GM23248 (cell line): ENCODE data around the gene PRICKLE2. TPM values are rescaled to one million over a fixed set of nuclear protein-coding genes. Genes with fewer than 3 reads are reported as not detected.
A peak's percentile ranks its signal among the peaks of the same experiment; 100 is the strongest.

ENCODE experiments used
- DNase-seq: peaks from one replicate; pipeline ENCODE4 v3.0.0-alpha.2; 2015
- H2AFZ ChIP-seq: fragments of 200-600 bp; sonication (generic); 2 replicates; pipeline ENCODE4 v1.6.1; 2016; ENCODE audit warnings: antibody characterized with exemption
- H3F3A ChIP-seq: fragments of 200-600 bp; sonication (generic); 2 replicates; pipeline ENCODE4 v1.6.1; 2016; ENCODE audit warnings: mild to moderate bottlenecking, antibody characterized with exemption, mixed run types; ENCODE audit not compliant: insufficient read depth
- H3K27ac ChIP-seq: fragments of 200-600 bp; sonication (generic); 2 replicates; pipeline ENCODE4 v1.5.1; 2016; ENCODE audit warnings: mild to moderate bottlenecking
- H3K27me3 ChIP-seq: fragments of 200-600 bp; sonication (generic); replicated peaks from 2 replicates; pipeline ENCODE4 v1.6.1; 2016; ENCODE audit warnings: mild to moderate bottlenecking; ENCODE audit not compliant: insufficient read depth
- H3K36me3 ChIP-seq: fragments of 200-600 bp; sonication (generic); 2 replicates; pipeline ENCODE4 v1.6.1; 2016; ENCODE audit warnings: low read depth, mild to moderate bottlenecking
- H3K4me1 ChIP-seq: fragments of 200-600 bp; sonication (generic); 2 replicates; pipeline ENCODE4 v1.6.1; 2016; ENCODE audit warnings: mild to moderate bottlenecking; ENCODE audit not compliant: insufficient read depth
- H3K4me2 ChIP-seq: fragments of 200-600 bp; sonication (generic); one replicate; pipeline ENCODE4 v1.6.1; 2016; ENCODE audit warnings: mild to moderate bottlenecking; ENCODE audit not compliant: unreplicated experiment
- H3K4me3 ChIP-seq: fragments of 200-600 bp; sonication (generic); 2 replicates; pipeline ENCODE4 v1.5.1; 2016; ENCODE audit warnings: mild to moderate bottlenecking
- H3K79me2 ChIP-seq: fragments of 200-600 bp; sonication (generic); 2 replicates; pipeline ENCODE4 v1.6.1; 2016; ENCODE audit warnings: mild to moderate bottlenecking; ENCODE audit not compliant: insufficient read depth
- H3K9ac ChIP-seq: fragments of 200-600 bp; sonication (generic); 2 replicates; pipeline ENCODE4 v1.6.1; 2016; ENCODE audit warnings: mild to moderate bottlenecking
- H3K9me2 ChIP-seq: fragments of 200-600 bp; sonication (generic); 2 replicates; pipeline ENCODE4 v1.6.1; 2016; ENCODE audit warnings: mixed run types, mild to moderate bottlenecking, moderate library complexity; ENCODE audit not compliant: insufficient read depth
- H3K9me3 ChIP-seq: fragments of 200-600 bp; sonication (generic); one replicate; pipeline ENCODE4 v1.6.1; 2017; ENCODE audit warnings: low read depth
- H4K20me1 ChIP-seq: fragments of 200-600 bp; sonication (generic); 2 replicates; pipeline ENCODE4 v1.6.0; 2016; ENCODE audit not compliant: insufficient read depth
- EZH2 ChIP-seq: fragments of 200-600 bp; sonication (generic); IDR thresholded peaks from 2 replicates; pipeline ENCODE4 v1.6.1; 2018; ENCODE audit warnings: antibody characterized with exemption, mild to moderate bottlenecking; ENCODE audit not compliant: insufficient read depth, poor library complexity, severe bottlenecking
- EZH2phosphoT487 ChIP-seq: fragments of 200-600 bp; sonication (generic); IDR thresholded peaks from 2 replicates; pipeline ENCODE4 v1.6.1; 2018; ENCODE audit warnings: antibody characterized with exemption, moderate library complexity, mild to moderate bottlenecking, low read depth; ENCODE audit not compliant: insufficient read depth
- WGBS, 2 experiments: methylation state at CpG; one replicate each; pipeline ENCODE4 v1.1.6; 2015 to 2017; ENCODE audit warnings: low lambda C conversion rate in 2 of 2, low coverage in 1 of 2; ENCODE audit errors: missing lambda C conversion rate in 2 of 2; 5-methylcytosine and 5-hydroxymethylcytosine counted together
- in situ Hi-C: fragments of 300-500 bp; cut with MboI; formaldehyde crosslinking; loops from 2 replicates; pipeline ENCODE4 v1.15.0; 2020
- polyA plus RNA-seq: library from polyadenylated mRNA; unstranded; fragments of >200 nt; fragmentation: Nextera tagmentation; extraction: Ambion mirVana; gene quantifications from 2 replicates; pipeline ENCODE4 v1.2.1, GENCODE V29; 2016
- total RNA-seq: library from RNA; depleted of rRNA; stranded (reverse); fragments of >200 nt; shearing (Covaris generic); gene quantifications from 2 replicates; pipeline ENCODE4 v1.2.3, GENCODE V29; 2014

The PRICKLE2 gene
- total and polyA plus RNA-seq, 2 experiments from 2014 or later: 7.3 to 19.6 TPM

- H3K27me3 ChIP-seq: no peaks in the 10 kb centered on the region
- peaks cover 28% of the 10 kb centered on the region for H3K4me1 ChIP-seq
- peak overlapping the region; percentile 19; the same call in 1 of the 2 replicates for H3K9ac ChIP-seq
- H3K9me2 ChIP-seq: no peaks in the 10 kb centered on the region
- no peak for DNase-seq
- H3K4me2 ChIP-seq: no peak overlapping the region
- no peaks in the 10 kb centered on the region for H4K20me1 ChIP-seq
- peaks cover 67% of the 10 kb centered on the region for H3K79me2 ChIP-seq
- TF ChIP-seq EZH2phosphoT487 (no peak), EZH2 (no peak)
- no peak overlapping the region for H3K4me3 ChIP-seq
- in situ Hi-C loops: no loop called here
- no peak overlapping the region for H2AFZ ChIP-seq
- peaks cover 8% of the 10 kb centered on the region; the same call in 1 of the 2 replicates for H3F3A ChIP-seq
- 86 to 87% methylated on average over 8 of the region's 8 CpGs for WGBS, 2 experiments
- H3K36me3 ChIP-seq: peaks cover under 1% of the 10 kb centered on the region; the same call in 1 of the 2 replicates
- H3K9me3 ChIP-seq: no peaks in the 10 kb centered on the region
- peak overlapping the region; percentile 57 for H3K27ac ChIP-seq
Observed at GRCh38 chr3:64163019-64163754, 62.1 kb downstream of the PRICKLE2 start.

- H3K27me3 ChIP-seq: no peaks in the 10 kb centered on the region
- no peak overlapping the region for H3K27ac ChIP-seq
- peak; percentile 16 for DNase-seq
- TF ChIP-seq EZH2phosphoT487: no peak
- no peak for TF ChIP-seq EZH2
- no peak overlapping the region for H3K9ac ChIP-seq
- H2AFZ ChIP-seq: no peak overlapping the region
- in situ Hi-C loops: no loop called here
- peaks cover 8% of the 10 kb centered on the region; the same call in 1 of the 2 replicates for H3F3A ChIP-seq
- no peaks in the 10 kb centered on the region for H3K9me3 ChIP-seq
- no peak overlapping the region for H3K4me3 ChIP-seq
- H4K20me1 ChIP-seq: no peaks in the 10 kb centered on the region
- peaks cover 7% of the 10 kb centered on the region; the same call in 1 of the 2 replicates for H3K36me3 ChIP-seq
- H3K4me2 ChIP-seq: peak overlapping the region; percentile 32
- peaks cover 28% of the 10 kb centered on the region for H3K4me1 ChIP-seq
- 21 to 25% methylated on average over 2 of the region's 2 CpGs for WGBS, 2 experiments
- no peaks in the 10 kb centered on the region for H3K9me2 ChIP-seq
- H3K79me2 ChIP-seq: peaks cover 51% of the 10 kb centered on the region
Observed at GRCh38 chr3:64161481-64161952, 63.7 kb downstream of the PRICKLE2 start.

GRCh38 chr3:64160000-64160695 is 65.1 kb downstream of the PRICKLE2 start:
- H3K27ac ChIP-seq: no peak overlapping the region
- no peaks in the 10 kb centered on the region for H3K9me3 ChIP-seq
- no peaks in the 10 kb centered on the region for H4K20me1 ChIP-seq
- peaks cover 17% of the 10 kb centered on the region; the same call in 1 of the 2 replicates for H3F3A ChIP-seq
- DNase-seq: no peak
- in situ Hi-C loops: no loop called here
- 84 to 87% methylated on average over 8 of the region's 8 CpGs for WGBS, 2 experiments
- no peak overlapping the region for H2AFZ ChIP-seq
- peaks cover 19% of the 10 kb centered on the region for H3K36me3 ChIP-seq
- H3K9me2 ChIP-seq: no peaks in the 10 kb centered on the region
- no peak overlapping the region for H3K9ac ChIP-seq
- no peaks in the 10 kb centered on the region for H3K27me3 ChIP-seq
- H3K4me2 ChIP-seq: no peak overlapping the region
- no peak overlapping the region for H3K4me3 ChIP-seq
- peaks cover 37% of the 10 kb centered on the region; the same call in 1 of the 2 replicates for H3K79me2 ChIP-seq
- H3K4me1 ChIP-seq: peaks cover 28% of the 10 kb centered on the region
- TF ChIP-seq EZH2 (no peak), EZH2phosphoT487 (no peak)

- H3K9ac ChIP-seq: no peak overlapping the region
- no peaks in the 10 kb centered on the region for H3K27me3 ChIP-seq
- H3K36me3 ChIP-seq: peaks cover 24% of the 10 kb centered on the region
- 0 out of 2 replicates have a peak, but pooled peaks cover 40% of the 10 kb centered on the region for H3K79me2 ChIP-seq
- no peaks in the 10 kb centered on the region for H3K9me2 ChIP-seq
- DNase-seq: peak; percentile 24
- H3K4me1 ChIP-seq: peaks cover 16% of the 10 kb centered on the region
- no peak overlapping the region for H3K27ac ChIP-seq
- no peaks in the 10 kb centered on the region for H4K20me1 ChIP-seq
- WGBS, 2 experiments: 84 to 85% methylated on average over 3 of the region's 3 CpGs
- TF ChIP-seq EZH2 (no peak), EZH2phosphoT487 (no peak)
- no peak overlapping the region for H3K4me3 ChIP-seq
- H3F3A ChIP-seq: peaks cover 15% of the 10 kb centered on the region; the same call in 1 of the 2 replicates
- H3K4me2 ChIP-seq: no peak overlapping the region
- no peak overlapping the region for H2AFZ ChIP-seq
- H3K9me3 ChIP-seq: no peaks in the 10 kb centered on the region
- in situ Hi-C loops: no loop called here
Observed at GRCh38 chr3:64158334-64158733, 66.9 kb downstream of the PRICKLE2 start.
